Neural progenitor cell (in vitro differentiated cells): Measurements from ENCODE around the gene BIRC5. TPM values are rescaled to one million over a fixed set of nuclear protein-coding genes. Genes with fewer than 3 reads are reported as not detected.

ENCODE experiments used
- DNase-seq: peaks from one replicate; pipeline ENCODE4 v3.0.0-alpha.2; 2016; ENCODE audit warnings: low spot score
- H2AFZ ChIP-seq: fragments of 200-600 bp; sonication (generic); replicated peaks from 2 replicates; pipeline ENCODE4 v1.6.1; 2016; ENCODE audit warnings: antibody characterized with exemption
- H3F3A ChIP-seq: fragments of 200-600 bp; sonication (generic); 2 replicates; pipeline ENCODE4 v1.6.1; 2016; ENCODE audit warnings: antibody characterized with exemption, low read depth
- H3K27ac ChIP-seq: fragments of 200-600 bp; sonication (generic); 2 replicates; pipeline ENCODE4 v1.5.1; 2016; ENCODE audit warnings: mild to moderate bottlenecking
- H3K27me3 ChIP-seq: fragments of 200-600 bp; sonication (generic); 2 replicates; pipeline ENCODE4 v1.6.1; 2016; ENCODE audit warnings: mild to moderate bottlenecking, moderate library complexity
- H3K36me3 ChIP-seq: fragments of 200-600 bp; sonication (generic); 2 replicates; pipeline ENCODE4 v1.5.1; 2016
- H3K4me1 ChIP-seq: fragments of 200-600 bp; sonication (generic); 2 replicates; pipeline ENCODE4 v1.6.1; 2016; ENCODE audit warnings: mixed run types
- H3K4me2 ChIP-seq: fragments of 200-600 bp; sonication (generic); 2 replicates; pipeline ENCODE4 v1.6.1; 2016
- H3K4me3 ChIP-seq: fragments of 200-600 bp; sonication (generic); 2 replicates; pipeline ENCODE4 v1.5.1; 2016
- H3K79me2 ChIP-seq: fragments of 200-600 bp; sonication (generic); 2 replicates; pipeline ENCODE4 v1.6.1; 2016; ENCODE audit warnings: low read depth
- H3K9ac ChIP-seq: fragments of 200-600 bp; sonication (generic); 2 replicates; pipeline ENCODE4 v1.6.1; 2016
- H3K9me3 ChIP-seq: fragments of 200-600 bp; sonication (generic); 2 replicates; pipeline ENCODE4 v1.5.1; 2016; ENCODE audit warnings: low read depth
- H4K20me1 ChIP-seq: fragments of 200-600 bp; sonication (generic); 2 replicates; pipeline ENCODE4 v1.6.1; 2016; ENCODE audit warnings: low read depth
- H3K27ac Mint-ChIP-seq: 3 replicates; pipeline ENCODE4 v1.8.0; 2021; ENCODE audit warnings: mixed read lengths
- H3K27me3 Mint-ChIP-seq: 2 replicates; pipeline ENCODE4 v1.8.0; 2022; ENCODE audit warnings: low read depth, mild to moderate bottlenecking, inconsistent platforms, moderate library complexity, mixed read lengths; ENCODE audit not compliant: insufficient read depth
- H3K36me3 Mint-ChIP-seq: 3 replicates; pipeline ENCODE4 v1.8.0; 2021; ENCODE audit warnings: mixed read lengths
- H3K4me1 Mint-ChIP-seq: 3 replicates; pipeline ENCODE4 v1.8.0; 2021; ENCODE audit warnings: mixed read lengths
- H3K4me3 Mint-ChIP-seq: 3 replicates; pipeline ENCODE4 v1.8.0; 2021; ENCODE audit warnings: mild to moderate bottlenecking, moderate library complexity, mixed read lengths
- H3K9me3 Mint-ChIP-seq: 3 replicates; pipeline ENCODE4 v1.8.0; 2020; ENCODE audit warnings: mixed read lengths
- CTCF ChIP-seq: fragments of 200-600 bp; sonication (generic); IDR thresholded peaks from 2 replicates; pipeline ENCODE4 v1.5.1; 2017; ENCODE audit warnings: antibody characterized with exemption, mild to moderate bottlenecking
- EZH2 ChIP-seq: fragments of 200-600 bp; sonication (generic); IDR thresholded peaks from 2 replicates; pipeline ENCODE4 v1.6.1; 2017; ENCODE audit warnings: antibody characterized with exemption, mild to moderate bottlenecking, moderate library complexity
- EZH2phosphoT487 ChIP-seq: fragments of 200-600 bp; sonication (generic); IDR thresholded peaks from 2 replicates; pipeline ENCODE4 v1.6.1; 2017; ENCODE audit warnings: antibody characterized with exemption
- total RNA-seq: library from RNA; depleted of rRNA; stranded (reverse); fragments of >200 nt; gene quantifications from 2 replicates; pipeline ENCODE4 v1.2.3, GENCODE V29; 2015; ENCODE audit warnings: low replicate concordance

The BIRC5 gene
- total RNA-seq, 1 donor from 2014 or later = 144 TPM

GRCh38 chr17:78206298-78206697 lies 7.8 kb upstream of the BIRC5 start:
- H3K36me3 Mint-ChIP-seq = peaks cover 4% of the 10 kb centered on the region
- H3K4me3 Mint-ChIP-seq = no peak overlapping the region
- H3K9me3 Mint-ChIP-seq = no peaks in the 10 kb centered on the region
- peaks cover 2% of the 10 kb centered on the region for H3K27me3 Mint-ChIP-seq
- H3K4me1 Mint-ChIP-seq = no peaks in the 10 kb centered on the region
- Histone ChIP-seq H3K4me2 (no peak overlapping the region), H3K9ac (no peak overlapping the region), H3K36me3 (no peaks in the 10 kb centered on the region), H3F3A (no peaks in the 10 kb centered on the region), H3K9me3 (no peaks in the 10 kb centered on the region), H3K27ac (no peak overlapping the region), H3K79me2 (no peaks in the 10 kb centered on the region), H3K4me1 (no peaks in the 10 kb centered on the region), H4K20me1 (no peaks in the 10 kb centered on the region), H3K4me3 (no peak overlapping the region), H2AFZ (no peak overlapping the region), H3K27me3 (no peaks in the 10 kb centered on the region)
- TF ChIP-seq EZH2phosphoT487 = no peak
- no peak for DNase-seq
- no peak overlapping the region for H3K27ac Mint-ChIP-seq

DNA sequence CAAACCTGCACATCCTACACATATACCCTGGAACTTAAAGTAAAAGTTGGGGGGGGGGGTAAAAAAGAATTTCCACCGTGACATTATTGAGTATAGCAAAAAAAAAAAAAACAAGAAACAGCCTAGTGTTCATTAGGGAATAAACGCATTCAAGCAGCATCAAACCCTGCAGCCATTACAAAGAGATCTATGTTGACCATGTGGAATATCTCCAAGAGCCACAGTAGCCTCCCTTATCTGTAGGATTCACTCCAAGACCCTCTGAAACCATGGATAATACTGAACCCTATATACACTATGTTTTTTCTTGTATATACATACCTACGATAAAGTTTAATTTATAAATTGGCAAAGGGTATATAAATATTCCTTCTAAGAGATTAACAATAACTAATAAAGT lies 5.6 kb upstream of the BIRC5 start:
- no peaks in the 10 kb centered on the region for H3F3A ChIP-seq
- no peak overlapping the region for H3K27ac ChIP-seq
- TF ChIP-seq EZH2phosphoT487 (no peak), EZH2 (no peak), CTCF (no peak)
- H3K36me3 ChIP-seq = no peaks in the 10 kb centered on the region
- Mint-ChIP-seq H3K9me3 (no peaks in the 10 kb centered on the region), H3K27me3 (peaks cover 5% of the 10 kb centered on the region), H3K36me3 (peaks cover 4% of the 10 kb centered on the region), H3K4me3 (no peak overlapping the region), H3K4me1 (no peaks in the 10 kb centered on the region), H3K27ac (no peak overlapping the region)
- H3K9me3 ChIP-seq = no peaks in the 10 kb centered on the region
- H3K27me3 ChIP-seq = no peaks in the 10 kb centered on the region
- H2AFZ ChIP-seq = no peak overlapping the region
- H4K20me1 ChIP-seq = no peaks in the 10 kb centered on the region
- no peaks in the 10 kb centered on the region for H3K79me2 ChIP-seq
- H3K9ac ChIP-seq = no peak overlapping the region
- no peak overlapping the region for H3K4me3 ChIP-seq
- no peak for DNase-seq
- H3K4me1 ChIP-seq = no peaks in the 10 kb centered on the region
- no peak overlapping the region for H3K4me2 ChIP-seq

GRCh38 chr17:78210111-78210510 lies 3.9 kb upstream of the BIRC5 start:
- H3K9ac ChIP-seq = no peak overlapping the region
- H3K27me3 ChIP-seq = no peaks in the 10 kb centered on the region
- no peak overlapping the region for H3K4me3 ChIP-seq
- Mint-ChIP-seq H3K9me3 (no peaks in the 10 kb centered on the region), H3K4me3 (no peak overlapping the region), H3K27ac (peak overlapping the region; percentile 62), H3K4me1 (no peaks in the 10 kb centered on the region), H3K36me3 (peaks cover 2% of the 10 kb centered on the region), H3K27me3 (peaks cover 3% of the 10 kb centered on the region)
- no peaks in the 10 kb centered on the region for H3K9me3 ChIP-seq
- H3F3A ChIP-seq = no peaks in the 10 kb centered on the region
- no peak for TF ChIP-seq EZH2phosphoT487
- H3K79me2 ChIP-seq = peaks cover 11% of the 10 kb centered on the region
- H4K20me1 ChIP-seq = no peaks in the 10 kb centered on the region
- H3K36me3 ChIP-seq = no peaks in the 10 kb centered on the region
- H3K4me2 ChIP-seq = no peak overlapping the region
- H3K27ac ChIP-seq = no peak overlapping the region
- H2AFZ ChIP-seq = no peak overlapping the region
- H3K4me1 ChIP-seq = peaks cover 5% of the 10 kb centered on the region
- DNase-seq = no peak

DNA sequence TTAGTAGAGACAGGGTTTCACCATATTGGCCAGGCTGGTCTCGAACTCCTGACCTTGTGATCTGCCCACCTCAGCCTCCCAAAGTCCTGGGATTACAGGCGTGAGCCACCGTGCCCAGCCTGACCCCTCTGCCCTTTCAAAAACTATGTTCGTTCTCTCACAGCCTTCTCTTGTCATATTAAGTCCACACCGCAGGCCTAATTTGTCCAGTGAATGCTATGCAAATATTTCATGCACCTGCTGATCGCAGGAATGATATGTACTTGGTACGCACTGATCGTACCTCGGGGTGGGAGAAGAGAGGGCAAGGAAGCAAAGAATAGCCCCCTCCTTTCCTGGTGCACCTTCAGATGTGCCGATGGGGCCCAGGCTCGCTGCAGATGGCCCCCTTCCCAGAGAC lies 3.0 kb upstream of the BIRC5 start:
- Histone ChIP-seq H3K27me3 (no peaks in the 10 kb centered on the region), H3K9me3 (no peaks in the 10 kb centered on the region), H3K9ac (no peak overlapping the region), H3K36me3 (no peaks in the 10 kb centered on the region), H3K4me1 (peaks cover 11% of the 10 kb centered on the region), H3K27ac (no peak overlapping the region), H3K79me2 (peaks cover 20% of the 10 kb centered on the region), H3K4me2 (no peak overlapping the region), H3F3A (no peaks in the 10 kb centered on the region), H2AFZ (no peak overlapping the region), H4K20me1 (peaks cover 4% of the 10 kb centered on the region), H3K4me3 (no peak overlapping the region)
- Mint-ChIP-seq H3K27me3 (peaks cover 3% of the 10 kb centered on the region), H3K4me1 (peaks cover 6% of the 10 kb centered on the region), H3K4me3 (no peak overlapping the region), H3K36me3 (peaks cover 4% of the 10 kb centered on the region), H3K27ac (no peak overlapping the region), H3K9me3 (no peaks in the 10 kb centered on the region)
- no peak for DNase-seq
- no peak for TF ChIP-seq EZH2

DNA sequence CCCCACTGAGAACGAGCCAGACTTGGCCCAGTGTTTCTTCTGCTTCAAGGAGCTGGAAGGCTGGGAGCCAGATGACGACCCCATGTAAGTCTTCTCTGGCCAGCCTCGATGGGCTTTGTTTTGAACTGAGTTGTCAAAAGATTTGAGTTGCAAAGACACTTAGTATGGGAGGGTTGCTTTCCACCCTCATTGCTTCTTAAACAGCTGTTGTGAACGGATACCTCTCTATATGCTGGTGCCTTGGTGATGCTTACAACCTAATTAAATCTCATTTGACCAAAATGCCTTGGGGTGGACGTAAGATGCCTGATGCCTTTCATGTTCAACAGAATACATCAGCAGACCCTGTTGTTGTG lies 631 bp downstream of the BIRC5 start:
- H3K9me3 ChIP-seq = no peaks in the 10 kb centered on the region
- H3K79me2 ChIP-seq = peaks cover 56% of the 10 kb centered on the region
- TF ChIP-seq EZH2 (no peak), EZH2phosphoT487 (no peak), CTCF (no peak)
- H3K36me3 ChIP-seq = peaks cover 4% of the 10 kb centered on the region
- peaks cover 3% of the 10 kb centered on the region for H3K27me3 Mint-ChIP-seq
- H3K9ac ChIP-seq = peak overlapping the region; percentile 56
- no peak overlapping the region for H3K27ac ChIP-seq
- peaks cover 16% of the 10 kb centered on the region for H4K20me1 ChIP-seq
- H3K4me3 Mint-ChIP-seq = peak overlapping the region; percentile 98
- H3K9me3 Mint-ChIP-seq = no peaks in the 10 kb centered on the region
- H3K4me1 ChIP-seq = peaks cover 11% of the 10 kb centered on the region
- no peak for DNase-seq
- H3K27ac Mint-ChIP-seq = peak overlapping the region; percentile 98
- peaks cover 16% of the 10 kb centered on the region for H3F3A ChIP-seq
- peak overlapping the region; percentile 77 for H2AFZ ChIP-seq
- H3K36me3 Mint-ChIP-seq = peaks cover 19% of the 10 kb centered on the region
- no peaks in the 10 kb centered on the region for H3K27me3 ChIP-seq
- peak overlapping the region; percentile 94 for H3K4me2 ChIP-seq
- H3K4me1 Mint-ChIP-seq = peaks cover 16% of the 10 kb centered on the region
- H3K4me3 ChIP-seq = peak overlapping the region; percentile 87
